Measurements from ENCODE around the gene OR7A10.
"Not testable (repeated sequence)": the region's sequence is repeated elsewhere in the genome, so short reads cannot be mapped to it uniquely, and the experiment has no call there.

Gene OR7A10

DNA sequence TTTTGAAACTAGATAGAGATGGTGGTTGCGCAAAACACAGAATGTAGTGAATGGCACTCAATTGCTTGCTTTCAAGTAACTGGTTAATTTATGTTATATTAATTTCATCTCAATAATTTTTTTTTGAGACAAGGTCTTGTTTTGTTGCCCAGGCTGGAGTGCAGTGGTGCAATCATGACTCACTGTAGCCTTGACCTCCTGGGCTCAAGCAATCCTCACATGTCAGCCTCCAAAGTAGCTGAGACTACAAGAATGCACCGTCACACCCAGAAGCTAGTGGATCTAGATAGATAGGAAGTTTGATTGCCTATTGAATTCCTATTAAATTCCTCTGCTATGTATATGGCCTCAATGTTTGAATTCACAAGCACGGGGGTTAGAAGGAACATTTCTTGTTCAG, 44.0 kb downstream of the OR7A10 start:
- ChIA-PET CTCF (interaction anchor here (0.6 to 1.1 kb wide), 2 partner anchors 18 to 91 kb away, joined by 3 read pairs; no protein-coding TSS in a partner anchor), POLR2A (ENCODE audit: low non-redundant PET) (no interaction called here)
- no peak for DNase-seq (ENCODE audit: low spot score)

GRCh38 chr19:14798760-14799159, 50.0 kb downstream of the OR7A10 start:
- ChIA-PET CTCF (no interaction called here), POLR2A (ENCODE audit: low non-redundant PET) (no interaction called here)
- no peak overlapping the region for H3K27ac ChIP-seq
- no peak for DNase-seq (ENCODE audit: low spot score)
- TF ChIP-seq, protein P1, sequence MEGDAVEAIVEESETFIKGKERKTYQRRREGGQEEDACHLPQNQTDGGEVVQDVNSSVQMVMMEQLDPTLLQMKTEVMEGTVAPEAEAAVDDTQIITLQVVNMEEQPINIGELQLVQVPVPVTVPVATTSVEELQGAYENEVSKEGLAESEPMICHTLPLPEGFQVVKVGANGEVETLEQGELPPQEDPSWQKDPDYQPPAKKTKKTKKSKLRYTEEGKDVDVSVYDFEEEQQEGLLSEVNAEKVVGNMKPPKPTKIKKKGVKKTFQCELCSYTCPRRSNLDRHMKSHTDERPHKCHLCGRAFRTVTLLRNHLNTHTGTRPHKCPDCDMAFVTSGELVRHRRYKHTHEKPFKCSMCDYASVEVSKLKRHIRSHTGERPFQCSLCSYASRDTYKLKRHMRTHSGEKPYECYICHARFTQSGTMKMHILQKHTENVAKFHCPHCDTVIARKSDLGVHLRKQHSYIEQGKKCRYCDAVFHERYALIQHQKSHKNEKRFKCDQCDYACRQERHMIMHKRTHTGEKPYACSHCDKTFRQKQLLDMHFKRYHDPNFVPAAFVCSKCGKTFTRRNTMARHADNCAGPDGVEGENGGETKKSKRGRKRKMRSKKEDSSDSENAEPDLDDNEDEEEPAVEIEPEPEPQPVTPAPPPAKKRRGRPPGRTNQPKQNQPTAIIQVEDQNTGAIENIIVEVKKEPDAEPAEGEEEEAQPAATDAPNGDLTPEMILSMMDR (conservative IDR thresholded peaks at IDR 0.05; ENCODE audit: low read depth), result no peak

More for the DNA sequence above, 44.0 kb downstream of the OR7A10 start:
- TF ChIP-seq, protein P1 (conservative IDR thresholded peaks at IDR 0.05; ENCODE audit: low read depth), result no peak
- no peak overlapping the region for H3K27ac ChIP-seq

DNA sequence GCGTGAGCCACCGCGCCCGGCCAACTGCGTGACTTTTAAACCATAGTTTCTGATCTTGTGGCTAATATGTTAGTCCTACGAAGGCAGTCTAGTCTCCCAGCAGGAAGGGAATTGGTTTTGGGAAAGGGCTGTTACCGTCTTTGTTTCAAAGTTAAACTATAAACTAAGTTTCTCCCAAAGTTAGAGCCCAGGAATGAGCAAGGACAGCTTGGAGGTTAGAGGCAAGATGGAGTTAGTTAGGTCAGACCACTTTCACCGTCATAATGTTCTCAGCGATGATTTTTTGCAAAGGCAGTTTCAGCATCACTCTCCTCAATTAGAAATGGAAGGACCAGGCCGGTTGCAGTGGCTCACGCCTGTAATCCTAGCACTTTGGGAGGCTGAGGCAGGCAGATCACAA, 52.7 kb downstream of the OR7A10 start:
- DNase-seq (ENCODE audit: low spot score), result no peak
- POLR2A ChIA-PET (ENCODE audit: low non-redundant PET), result no interaction called here
- CTCF ChIA-PET, result interaction anchor here (0.6 kb wide), 2 partner anchors 76 to 1074 kb away, joined by 3 to 6 read pairs; no protein-coding TSS in a partner anchor
- TF ChIP-seq, protein P1 (conservative IDR thresholded peaks at IDR 0.05; ENCODE audit: low read depth), result no peak
- no peak overlapping the region for H3K27ac ChIP-seq

DNA sequence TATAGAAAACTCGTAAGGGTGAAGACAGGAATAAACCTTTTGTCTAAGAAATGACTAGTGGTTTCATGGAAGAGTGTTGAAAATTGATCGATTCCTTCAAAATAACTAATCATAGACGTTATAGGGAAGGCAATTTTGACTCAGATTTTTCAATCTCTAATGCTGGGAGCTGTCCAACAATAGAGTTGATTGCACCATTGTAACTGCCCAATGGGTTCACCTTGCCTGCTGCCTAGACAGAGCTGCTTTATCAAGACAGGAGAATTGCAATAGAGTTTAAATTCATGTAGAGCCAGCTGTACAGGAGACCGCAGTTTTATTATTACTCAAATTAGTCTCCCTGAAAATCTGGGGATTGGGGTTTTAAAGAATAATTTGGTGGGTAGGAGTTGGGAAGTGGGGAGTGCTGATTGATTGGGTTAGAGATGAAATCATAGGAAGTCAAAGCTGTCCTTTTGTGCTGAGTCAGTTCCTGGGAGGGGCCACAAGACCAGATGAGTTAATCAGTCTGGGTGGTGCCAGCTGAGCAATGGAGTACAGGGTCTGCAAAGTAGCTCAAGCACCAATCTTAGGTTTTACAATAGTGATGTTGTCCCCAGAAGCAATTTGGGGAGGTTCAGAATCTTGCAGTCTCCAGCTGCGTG, 53.5 kb downstream of the OR7A10 start:
- CTCF ChIA-PET, result no interaction called here
- H3K27ac ChIP-seq, result no peak overlapping the region

GRCh38 chr19:14792250-14792649, 56.5 kb downstream of the OR7A10 start:
- POLR2A ChIA-PET (ENCODE audit: low non-redundant PET); DNase-seq (ENCODE audit: low spot score); CTCF ChIA-PET; H3K27ac ChIP-seq: not testable (repeated sequence)

More for the DNA sequence above, 53.5 kb downstream of the OR7A10 start:
- DNase-seq (ENCODE audit: low spot score), result no peak
- POLR2A ChIA-PET (ENCODE audit: low non-redundant PET), result no interaction called here
- TF ChIP-seq, protein P1 (conservative IDR thresholded peaks at IDR 0.05; ENCODE audit: low read depth), result no peak

Measured in RWPE1 (cell line).